Breast epithelium (tissue), 3 donors: ENCODE measurements around the gene FAM131A.

Experiments used
- CTCF ChIP-seq, 3 donors: fragments of 450-650 bp; IDR thresholded peaks; one replicate each; pipeline ENCODE4 v1.5.1; 2016 to 2017; ENCODE audit warnings: antibody characterized with exemption in 3 of 3, mild to moderate bottlenecking in 3 of 3, moderate library complexity in 3 of 3
- POLR2A ChIP-seq: fragments of 450-650 bp; IDR thresholded peaks from one replicate; pipeline ENCODE4 v1.6.1; 2016; ENCODE audit warnings: antibody characterized with exemption, mild to moderate bottlenecking, moderate library complexity

- TF ChIP-seq CTCF (IDR thresholded peaks at IDR 0.05) (no peak), POLR2A (no peak)
These were observed 10.6 kb downstream of the FAM131A start for GRCh38 chr3:184348057-184348382.
